Lower lobe of right lung (tissue), 2 donors: Measurements from ENCODE around the gene SERINC5. TPM values are rescaled to one million over a fixed set of nuclear protein-coding genes. Genes with fewer than 3 reads are reported as not detected.
"Not testable (repeated sequence)": the region's sequence is repeated elsewhere in the genome, so short reads cannot be mapped to it uniquely, and the experiment has no call there.

Experiments
- ATAC-seq, 2 donors: fragments of 200-7000 bp; cut with Tn5 transposase; one replicate each; pipeline ENCODE4 v1.9.1; 2020 to 2022; ENCODE audit warnings: mild to moderate bottlenecking in 2 of 2, moderate library complexity in 2 of 2
- DNase-seq: peaks from one replicate; pipeline ENCODE4 v3.0.0-alpha.2; 2020
- H3K27ac ChIP-seq: fragments of 200-600 bp; one replicate; pipeline ENCODE4 v1.8.0; 2022
- H3K27me3 ChIP-seq: fragments of 200-600 bp; one replicate; pipeline ENCODE4 v1.8.0; 2022; ENCODE audit warnings: low read depth
- H3K36me3 ChIP-seq: fragments of 200-600 bp; one replicate; pipeline ENCODE4 v1.8.0; 2022; ENCODE audit warnings: mild to moderate bottlenecking
- H3K4me1 ChIP-seq: fragments of 200-600 bp; one replicate; pipeline ENCODE4 v1.8.0; 2022
- H3K4me3 ChIP-seq: fragments of 200-600 bp; one replicate; pipeline ENCODE4 v1.8.0; 2022; ENCODE audit warnings: mild to moderate bottlenecking
- H3K9me3 ChIP-seq: fragments of 200-600 bp; one replicate; pipeline ENCODE4 v1.8.0; 2022
- CTCF ChIP-seq: fragments of 200-600 bp; IDR thresholded peaks from one replicate; pipeline ENCODE4 v1.8.0; 2022; ENCODE audit warnings: antibody characterized with exemption, mild to moderate bottlenecking
- intact Hi-C: fragments of 100-400 bp; cut with DNase I; formaldehyde crosslinking; loops from one replicate; pipeline ENCODE4 v1.11.0; 2022
- total RNA-seq: library from RNA; stranded (reverse); fragmentation: NEBNext Ultra II Directional; extraction: Animal tissue kit (Norgen Biotek cat#: 25700); gene quantifications from one replicate; pipeline ENCODE4 v1.2.1, GENCODE V29; 2021
- donor health status: DM: no; HTN: yes; CAD: no; lungs with severe emphysema.

Gene SERINC5
- total RNA-seq, 1 donor from 2014 or later = 52.6 TPM

- intact Hi-C loops = no loop called here
- no peak for ATAC-seq
- no peak overlapping the region for H3K4me3 ChIP-seq
- H3K4me1 ChIP-seq = peaks cover 17% of the 10 kb centered on the region
- no peak overlapping the region for H3K27ac ChIP-seq
- no peaks in the 10 kb centered on the region for H3K9me3 ChIP-seq
- DNase-seq = no peak
- TF ChIP-seq CTCF = no peak
- H3K36me3 ChIP-seq = peaks cover 16% of the 10 kb centered on the region
- no peaks in the 10 kb centered on the region for H3K27me3 ChIP-seq
These were observed 50.0 kb downstream of the SERINC5 start for GRCh38 chr5:80205846-80206245.

- TF ChIP-seq CTCF = no peak
- peak; percentile 15 to 66 for ATAC-seq
- Histone ChIP-seq H3K9me3 (no peaks in the 10 kb centered on the region), H3K4me3 (no peak overlapping the region), H3K27me3 (no peaks in the 10 kb centered on the region), H3K36me3 (peaks cover 20% of the 10 kb centered on the region), H3K4me1 (peaks cover 17% of the 10 kb centered on the region), H3K27ac (peak overlapping the region; percentile 3)
- intact Hi-C loops = no loop called here
- DNase-seq = no peak
These were observed 50.8 kb downstream of the SERINC5 start for GRCh38 chr5:80204808-80205614.

- H3K9me3 ChIP-seq, intact Hi-C loops, H3K27ac ChIP-seq, ATAC-seq, DNase-seq, H3K4me3 ChIP-seq, H3K27me3 ChIP-seq: not testable (repeated sequence)
- Histone ChIP-seq H3K36me3 (peaks cover 20% of the 10 kb centered on the region), H3K4me1 (peaks cover 29% of the 10 kb centered on the region)
These were observed 54.1 kb downstream of the SERINC5 start for GRCh38 chr5:80201763-80202162.

- peak; percentile 85 to 93 for ATAC-seq
These were observed 56.9 kb downstream of the SERINC5 start for GRCh38 chr5:80198920-80199319.

GRCh38 chr5:80198399-80198798, 57.4 kb downstream of the SERINC5 start:
- peak; percentile 66 to 67 for ATAC-seq
- H3K27ac ChIP-seq = peak overlapping the region; percentile 61

More at GRCh38 chr5:80198920-80199319, 56.9 kb downstream of the SERINC5 start:
- Histone ChIP-seq H3K36me3 (peaks cover 26% of the 10 kb centered on the region), H3K4me1 (peaks cover 34% of the 10 kb centered on the region), H3K4me3 (no peak overlapping the region), H3K27ac (peak overlapping the region; percentile 61), H3K27me3 (no peaks in the 10 kb centered on the region), H3K9me3 (no peaks in the 10 kb centered on the region)
- intact Hi-C loops = no loop called here
- no peak for DNase-seq
- TF ChIP-seq CTCF = no peak

More at GRCh38 chr5:80198399-80198798, 57.4 kb downstream of the SERINC5 start:
- intact Hi-C loops = no loop called here
- DNase-seq = no peak
- H3K36me3 ChIP-seq = peaks cover 26% of the 10 kb centered on the region
- no peak for TF ChIP-seq CTCF
- H3K4me1 ChIP-seq = peaks cover 39% of the 10 kb centered on the region
- H3K4me3 ChIP-seq = no peak overlapping the region
- H3K27me3 ChIP-seq = no peaks in the 10 kb centered on the region
- no peaks in the 10 kb centered on the region for H3K9me3 ChIP-seq
